CD4-positive, alpha-beta T cell treated with Interleukin-6 for 4 hours (primary cell): Measurements from ENCODE around the gene GATC.

Experiments used
- DNase-seq: peaks from one replicate; pipeline ENCODE4 v3.0.0-alpha.2; 2020; ENCODE audit warnings: mixed read lengths

Gene GATC

DNA sequence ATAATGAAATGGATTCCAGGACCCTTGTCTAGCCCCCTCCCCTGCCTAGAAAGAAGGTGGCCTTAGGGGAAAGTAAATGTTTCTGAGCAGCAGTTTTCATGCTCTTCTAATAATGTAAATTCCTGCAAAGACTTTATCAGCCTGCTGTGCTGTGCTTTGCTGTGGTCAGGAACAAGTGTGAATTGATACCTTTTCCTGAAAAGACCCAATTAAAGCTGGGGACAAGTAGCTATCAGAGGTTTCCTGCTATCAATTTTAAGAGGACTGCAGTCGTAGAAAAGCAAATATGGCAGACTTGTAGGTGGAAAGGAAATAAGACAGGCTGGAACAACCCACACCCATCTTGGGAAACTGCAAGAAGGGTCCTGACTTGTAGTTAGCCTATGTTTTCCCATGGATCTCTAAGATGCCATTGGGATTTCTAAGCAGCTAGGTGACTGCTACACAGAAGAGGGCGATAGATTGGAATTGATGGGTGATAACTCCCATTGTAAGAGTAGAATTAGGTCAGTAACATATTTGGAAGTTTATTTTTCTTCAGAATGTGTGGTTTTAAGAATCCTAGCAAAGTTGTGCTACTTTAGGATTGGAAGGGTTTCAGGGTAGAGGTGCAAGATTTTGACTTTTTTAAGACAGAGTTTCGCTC lies 52.7 kb downstream of the GATC start:
- no peak for DNase-seq

DNA sequence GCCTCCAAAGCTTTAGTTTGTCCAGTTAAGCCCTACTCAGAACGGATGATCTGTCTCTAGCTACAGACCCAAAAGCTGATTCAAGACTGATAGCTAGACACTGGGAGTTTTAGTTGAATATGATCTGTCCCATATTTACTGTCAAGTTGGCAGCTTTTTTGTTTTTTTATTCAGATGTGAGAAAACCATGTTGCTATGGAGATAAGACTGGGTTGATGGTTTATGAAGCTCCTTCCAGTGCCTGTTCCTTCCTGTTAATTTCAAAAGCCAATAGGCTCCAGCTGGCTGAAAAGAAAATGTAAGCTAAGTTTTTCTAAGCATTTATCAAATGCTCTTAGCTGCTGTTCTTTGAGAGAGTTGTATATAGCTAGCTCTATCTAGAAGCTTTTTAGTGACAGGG lies 54.3 kb downstream of the GATC start:
- DNase-seq: no peak

DNA sequence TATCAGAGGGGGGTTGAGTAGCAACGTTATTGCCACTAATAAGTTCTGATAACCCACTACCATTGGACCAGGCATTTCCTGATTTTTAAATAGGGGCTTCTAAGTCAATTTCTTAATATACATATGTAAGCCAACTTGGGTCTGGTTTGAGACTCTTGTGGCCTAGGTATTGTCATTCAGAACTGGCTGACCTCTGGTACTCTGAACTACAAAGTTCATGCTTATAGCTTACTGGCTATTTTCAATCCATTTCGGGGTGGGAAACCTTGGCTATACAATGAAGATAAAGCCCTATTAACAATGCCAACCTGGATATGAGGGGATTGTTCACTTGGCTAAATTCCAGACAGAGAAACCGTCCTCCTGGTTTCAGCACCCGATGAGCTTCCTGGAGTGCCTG lies 58.3 kb downstream of the GATC start:
- no peak for DNase-seq

DNA sequence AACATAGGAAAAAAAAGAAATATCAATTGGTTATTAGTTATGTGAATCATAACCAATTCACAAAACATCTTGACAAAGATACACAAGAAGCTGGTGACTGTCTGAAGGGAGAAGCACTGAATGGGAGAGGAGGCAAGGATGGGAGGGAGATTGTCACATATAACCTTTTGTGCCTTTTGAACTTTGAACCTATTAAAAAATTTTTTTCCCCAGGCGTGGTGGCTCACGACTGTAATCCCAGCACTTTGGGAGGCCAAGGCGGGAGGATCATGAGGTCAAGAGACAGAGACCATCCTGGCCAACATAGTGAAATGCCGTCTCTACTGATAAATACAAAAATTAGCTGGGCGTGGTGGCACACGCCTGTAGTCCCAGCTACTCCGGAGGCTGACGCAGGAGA lies 62.3 kb downstream of the GATC start:
- DNase-seq: no peak
